Psoas muscle (tissue), 8 donors: Measurements from ENCODE around the gene LHX5. TPM values are rescaled to one million over a fixed set of nuclear protein-coding genes. Genes with fewer than 3 reads are reported as not detected.

Source experiments
- ATAC-seq, 4 donors: fragments of 200-7000 bp; cut with Tn5 transposase; one replicate each; pipeline ENCODE4 v1.9.1; 2020; ENCODE audit warnings: moderate library complexity in 3 of 4, mild to moderate bottlenecking in 2 of 4
- DNase-seq, 2 donors: peaks; one replicate each; pipeline ENCODE4 v3.0.0-alpha.2; 2020
- H3K27ac ChIP-seq: fragments of 200-600 bp; one replicate; pipeline ENCODE4 v1.8.0; 2022
- H3K27me3 ChIP-seq, 3 donors: fragments of 200-600 bp in 1 of 3; one replicate each; pipeline versions ENCODE4 v1.6.1 to v1.8.0; 2013 to 2022; ENCODE audit warnings: low read length in 2 of 3, mild to moderate bottlenecking in 2 of 3, moderate library complexity in 1 of 3; ENCODE audit not compliant: insufficient read depth in 3 of 3
- H3K36me3 ChIP-seq, 2 donors: fragments of 200-600 bp in 1 of 2; one replicate each; pipeline versions ENCODE4 v1.6.1 to v1.8.0; 2013 to 2022; ENCODE audit warnings: low read depth in 1 of 2, mild to moderate bottlenecking in 1 of 2, moderate library complexity in 1 of 2; ENCODE audit not compliant: insufficient read depth in 1 of 2
- H3K4me1 ChIP-seq: fragments of 200-600 bp; one replicate; pipeline ENCODE4 v1.8.0; 2022
- H3K4me3 ChIP-seq: fragments of 200-600 bp; one replicate; pipeline ENCODE4 v1.8.0; 2022; ENCODE audit warnings: mild to moderate bottlenecking
- H3K9me3 ChIP-seq: fragments of 200-600 bp; one replicate; pipeline ENCODE4 v1.8.0; 2022
- WGBS, 3 donors: extraction: QIAGEN DNeasy Blood & Tissue Kit; methylation state at CpG; one replicate each; pipeline versions ENCODE4 v1.1.6 to v1.1.7; 2013; 5-methylcytosine and 5-hydroxymethylcytosine counted together
- intact Hi-C, 2 donors: fragments of 100-400 bp; cut with DNase I; formaldehyde crosslinking; loops; one replicate each; pipeline versions ENCODE4 v1.11.0 to v1.14.2; 2022
- polyA plus RNA-seq, 3 donors: library from polyadenylated mRNA; stranded (reverse); fragments of 200-250 nt; gene quantifications; one replicate each; pipeline ENCODE4 v1.2.3, GENCODE V29; 2013
- total RNA-seq, 4 donors: library from RNA; stranded (reverse); fragmentation: NEBNext Ultra II Directional in 2 of 4; extraction: Animal tissue kit (Norgen Biotek cat#: 25700) in 2 of 4; gene quantifications; one replicate each; pipeline versions ENCODE4 v1.2.1 to v1.2.4, GENCODE V29; 2021 to 2023
- TF ChIP-seq, protein P1 (sequence below): fragments of 200-600 bp; IDR thresholded peaks from one replicate; pipeline ENCODE4 v1.8.0; 2022; ENCODE audit warnings: antibody characterized with exemption
- donor health status: healthy with polysubstance abuse.
- donor health status: DM: no; HTN: no; CAD: no; lungs with moderate emphysema.
- donor health status: Bipolar disorder and iron deficiency.
- donor health status: healthy.
- donor health status: DM: yes; HTN: yes; CAD: no.
- donor health status: DM: no; HTN: no; CAD: no.
- donor health status: DM: no; HTN: no; CAD: no.
- donor health status: DM: yes; HTN: yes; CAD: no.

LHX5 gene
- total and polyA plus RNA-seq, 7 donors, result not detected

DNA sequence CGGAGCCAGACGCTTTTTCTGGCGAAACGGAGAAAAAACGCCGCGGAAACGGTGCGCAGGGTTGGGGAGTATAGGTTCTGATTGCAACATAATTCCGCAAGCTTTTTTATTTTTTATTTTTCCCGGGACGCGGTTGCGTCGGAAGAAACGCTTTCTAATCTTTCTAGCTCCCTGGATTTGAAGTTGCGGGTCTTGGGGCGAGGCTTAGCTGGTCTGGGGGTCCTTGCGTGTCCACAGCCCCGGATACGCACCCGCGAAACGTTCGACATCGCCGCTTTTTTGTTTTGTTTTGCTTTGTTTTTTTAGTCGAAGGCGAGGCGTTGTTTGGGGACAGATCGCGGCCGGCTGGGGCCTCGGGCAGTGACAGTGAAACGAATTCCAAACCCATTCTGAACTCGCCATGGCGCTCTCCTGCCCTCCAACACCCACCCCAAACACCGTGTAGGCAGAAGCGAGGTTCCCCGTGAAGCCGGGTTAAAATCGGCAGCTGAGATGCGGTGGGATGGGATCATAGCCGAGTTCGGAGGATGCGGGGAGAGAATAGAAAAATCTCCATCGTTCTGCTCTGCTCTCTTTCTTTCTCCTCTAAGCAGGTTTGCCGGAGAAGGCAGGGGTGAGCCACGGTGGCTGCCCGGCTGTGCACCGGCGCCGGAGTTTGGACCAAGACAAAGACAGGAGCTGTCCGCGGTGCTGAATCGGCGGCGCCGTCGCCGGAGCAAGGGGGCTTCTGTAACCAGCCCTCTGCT, 8.1 kb upstream of the LHX5 start:
- Histone ChIP-seq H3K9me3 (no peaks in the 10 kb centered on the region), H3K4me3 (no peak overlapping the region), H3K27me3 (peaks cover 2 to 91% (median 35%) of the 10 kb centered on the region in 3 donors), H3K36me3 (no peaks in the 10 kb centered on the region), H3K4me1 (no peaks in the 10 kb centered on the region), H3K27ac (no peak overlapping the region)
- WGBS, 3 donors, result 2% methylated on average over 61 of the region's 61 CpGs
- TF ChIP-seq, protein P1, sequence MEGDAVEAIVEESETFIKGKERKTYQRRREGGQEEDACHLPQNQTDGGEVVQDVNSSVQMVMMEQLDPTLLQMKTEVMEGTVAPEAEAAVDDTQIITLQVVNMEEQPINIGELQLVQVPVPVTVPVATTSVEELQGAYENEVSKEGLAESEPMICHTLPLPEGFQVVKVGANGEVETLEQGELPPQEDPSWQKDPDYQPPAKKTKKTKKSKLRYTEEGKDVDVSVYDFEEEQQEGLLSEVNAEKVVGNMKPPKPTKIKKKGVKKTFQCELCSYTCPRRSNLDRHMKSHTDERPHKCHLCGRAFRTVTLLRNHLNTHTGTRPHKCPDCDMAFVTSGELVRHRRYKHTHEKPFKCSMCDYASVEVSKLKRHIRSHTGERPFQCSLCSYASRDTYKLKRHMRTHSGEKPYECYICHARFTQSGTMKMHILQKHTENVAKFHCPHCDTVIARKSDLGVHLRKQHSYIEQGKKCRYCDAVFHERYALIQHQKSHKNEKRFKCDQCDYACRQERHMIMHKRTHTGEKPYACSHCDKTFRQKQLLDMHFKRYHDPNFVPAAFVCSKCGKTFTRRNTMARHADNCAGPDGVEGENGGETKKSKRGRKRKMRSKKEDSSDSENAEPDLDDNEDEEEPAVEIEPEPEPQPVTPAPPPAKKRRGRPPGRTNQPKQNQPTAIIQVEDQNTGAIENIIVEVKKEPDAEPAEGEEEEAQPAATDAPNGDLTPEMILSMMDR, result no peak
- DNase-seq (no peak), ATAC-seq (peak in 1 of 4 donors; percentile 43)
- intact Hi-C loops, result no loop called here

DNA sequence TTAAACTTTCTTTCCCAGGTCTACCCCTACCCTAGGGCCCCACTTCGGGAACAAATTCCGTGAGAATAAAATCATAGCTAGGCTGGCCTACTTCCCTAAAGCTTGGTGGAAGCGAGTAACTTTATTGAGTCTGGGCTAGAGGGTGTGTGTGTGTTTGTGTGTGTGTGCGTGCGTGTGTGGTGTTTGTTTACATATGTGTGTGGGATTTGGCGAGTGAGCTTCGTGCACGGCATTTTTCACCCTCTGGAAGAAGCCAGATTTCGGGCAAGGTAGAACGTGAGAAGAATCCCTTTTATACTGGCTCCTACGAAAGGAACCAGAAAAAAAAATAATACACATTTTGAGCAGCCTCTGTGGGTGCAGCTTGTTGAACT, 7.5 kb upstream of the LHX5 start:
- Histone ChIP-seq H3K27ac (no peak overlapping the region), H3K27me3 (peaks cover 2 to 91% (median 40%) of the 10 kb centered on the region in 3 donors), H3K4me1 (no peaks in the 10 kb centered on the region), H3K9me3 (no peaks in the 10 kb centered on the region), H3K36me3 (no peaks in the 10 kb centered on the region), H3K4me3 (no peak overlapping the region)
- 2% methylated on average over 11 of the region's 11 CpGs for WGBS, 3 donors
- TF ChIP-seq, protein P1, result no peak
- ATAC-seq (no peak), DNase-seq (no peak)
- intact Hi-C loops, result no loop called here

DNA sequence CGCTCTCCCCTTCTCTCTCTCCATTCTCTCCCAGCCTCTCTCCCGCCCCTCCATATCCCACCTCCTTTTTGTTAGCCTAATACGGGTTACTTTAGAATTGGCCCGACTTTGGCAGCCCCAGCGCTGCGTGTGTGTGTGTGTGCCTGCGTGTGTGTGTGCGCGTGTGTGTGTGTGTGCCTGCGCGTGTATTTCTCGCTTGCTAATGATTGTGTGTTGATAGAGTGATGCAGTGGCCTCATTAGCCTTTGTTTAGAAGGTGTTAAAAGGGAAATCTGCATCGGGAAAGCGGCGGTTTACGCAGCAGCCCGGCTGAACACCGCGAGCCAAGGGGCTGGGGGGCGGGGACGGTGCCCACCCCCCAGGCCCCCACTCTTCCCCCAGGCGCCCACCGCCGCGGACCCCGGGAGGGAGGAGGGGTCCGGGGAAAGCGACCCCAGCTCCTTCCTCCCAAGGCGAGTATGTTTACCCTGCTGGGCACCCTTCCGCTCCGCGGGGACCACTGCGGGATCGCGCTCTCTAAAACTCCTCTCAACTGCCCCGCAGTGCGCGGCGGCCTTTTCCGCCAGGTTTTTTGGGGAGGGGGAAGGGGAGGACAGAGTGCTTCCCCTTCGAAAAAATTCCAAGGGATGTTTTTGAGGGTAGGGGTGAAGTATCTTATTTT, 6.8 kb upstream of the LHX5 start:
- Histone ChIP-seq H3K36me3 (no peaks in the 10 kb centered on the region), H3K4me1 (no peaks in the 10 kb centered on the region), H3K27me3 (peaks cover 2 to 94% (median 40%) of the 10 kb centered on the region in 3 donors), H3K27ac (no peak overlapping the region), H3K4me3 (no peak overlapping the region), H3K9me3 (no peaks in the 10 kb centered on the region)
- no peak for ATAC-seq
- intact Hi-C loops, result no loop called here
- DNase-seq, result no peak
- 1 to 3% (median 2%) methylated on average over 36 to 41 of the region's 41 CpGs for WGBS, 3 donors
- TF ChIP-seq, protein P1, result no peak

DNA sequence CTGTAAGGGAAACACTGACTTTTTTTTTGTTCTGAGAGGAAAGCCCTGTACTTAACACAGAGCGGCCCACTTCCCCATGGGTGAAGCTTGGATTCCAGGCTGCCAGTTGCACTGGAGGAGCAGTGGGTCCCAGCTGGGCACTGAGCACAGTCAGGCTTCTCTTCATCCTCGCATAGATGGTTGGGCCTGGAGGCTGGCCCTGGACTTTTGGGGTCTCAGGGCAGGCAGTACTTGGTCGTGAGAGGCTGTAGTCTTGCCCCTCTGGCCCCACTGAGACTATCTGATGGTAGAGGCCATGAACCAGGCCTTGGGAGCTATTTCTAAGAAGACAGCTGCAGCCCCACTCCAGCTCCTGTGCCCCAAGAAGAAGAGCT, 6.2 kb upstream of the LHX5 start:
- TF ChIP-seq, protein P1, result no peak
- intact Hi-C loops, result no loop called here
- 4 to 12% (median 7%) methylated on average over 3 of the region's 3 CpGs for WGBS, 3 donors
- ATAC-seq (no peak), DNase-seq (no peak)
- Histone ChIP-seq H3K27ac (no peak overlapping the region), H3K4me1 (no peaks in the 10 kb centered on the region), H3K36me3 (no peaks in the 10 kb centered on the region), H3K4me3 (no peak overlapping the region), H3K27me3 (peaks cover 0 to 94% (median 40%) of the 10 kb centered on the region in 3 donors), H3K9me3 (no peaks in the 10 kb centered on the region)
